GM21526 (cell line): Measurements from ENCODE around the gene RBMXL3.
"Not testable (repeated sequence)": the region's sequence is repeated elsewhere in the genome, so short reads cannot be mapped to it uniquely, and the experiment has no call there.

ENCODE experiments used
- ATAC-seq: cut with Tn5 transposase; IDR thresholded peaks from one replicate; pipeline ENCODE4 v1.9.1; 2021; ENCODE audit warnings: moderate library complexity; ENCODE audit not compliant: unreplicated experiment, low FRiP score

The RBMXL3 gene

GRCh38 chrX:115189110-115189509, at the start of gene RBMXL3:
Gene RBMXL3, plus strand, starts transcription at chrX:115189410. Its CDS starts 32 bp downstream, at chrX:115189442.
- no peak for ATAC-seq

GRCh38 chrX:115142057-115142456, 47.2 kb upstream of the RBMXL3 start:
- ATAC-seq = no peak

GRCh38 chrX:115147220-115147619, 42.0 kb upstream of the RBMXL3 start:
- no peak for ATAC-seq

DNA sequence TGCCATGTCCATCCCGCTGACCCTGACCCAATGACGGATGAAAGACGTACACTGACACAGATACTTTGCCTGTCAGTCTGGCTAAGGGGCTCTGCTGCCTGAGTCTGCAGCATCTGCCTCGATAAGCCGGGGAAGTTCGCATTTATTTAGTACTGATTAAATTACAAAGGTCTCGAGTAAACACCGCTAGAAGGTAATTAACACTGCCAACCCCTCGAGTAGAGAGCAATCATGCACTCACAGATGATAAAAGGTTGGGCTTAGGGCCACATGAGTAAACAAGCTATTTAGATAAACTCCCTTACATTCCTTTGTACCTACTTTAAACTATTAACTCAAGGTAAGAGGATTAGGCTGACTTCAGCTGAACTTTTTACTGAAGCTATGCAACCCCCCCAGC, 16.0 kb upstream of the RBMXL3 start:
- no peak for ATAC-seq

- no peak for ATAC-seq
Observed at GRCh38 chrX:115174548-115174947, 14.7 kb upstream of the RBMXL3 start.

DNA sequence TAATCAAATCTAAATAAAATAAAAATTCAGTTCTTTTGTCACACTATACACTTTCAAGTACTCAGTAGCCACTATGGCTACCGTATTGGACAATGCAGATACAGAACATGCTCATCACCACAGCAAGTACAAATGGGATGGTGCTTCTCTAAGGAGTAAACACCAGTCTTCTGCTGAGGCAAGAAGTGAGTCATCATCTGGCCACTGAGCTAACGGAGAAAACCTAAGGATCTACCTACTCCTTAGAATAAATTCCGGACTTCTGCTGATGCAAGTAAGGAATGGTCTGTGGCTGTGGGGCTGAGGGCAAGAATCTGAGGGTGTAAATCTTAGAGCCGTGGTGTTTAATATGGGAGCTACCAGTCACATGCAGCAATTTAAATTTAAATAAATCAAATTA, 11.3 kb upstream of the RBMXL3 start:
- no peak for ATAC-seq

DNA sequence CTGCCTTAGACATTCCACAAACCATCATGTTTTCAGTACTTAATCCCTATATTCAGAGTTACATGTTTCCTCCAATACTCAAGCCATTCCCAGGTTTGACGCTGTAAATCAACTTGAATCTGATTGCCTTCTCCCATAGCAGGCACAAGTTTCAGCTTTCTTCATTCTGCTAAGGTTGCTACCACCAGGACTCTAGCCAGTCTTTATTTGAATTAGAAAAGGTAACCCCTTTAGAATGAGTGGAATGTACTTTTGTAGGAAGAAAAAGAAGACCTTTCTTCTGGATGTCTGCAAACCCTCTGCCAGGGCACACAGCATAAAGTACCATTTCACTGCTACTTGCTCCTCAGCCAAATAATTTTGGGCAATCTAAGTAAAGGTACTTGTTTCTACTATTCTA, 10.7 kb upstream of the RBMXL3 start:
- no peak for ATAC-seq

GRCh38 chrX:115183980-115184379, 5.2 kb upstream of the RBMXL3 start:
- no peak for ATAC-seq

GRCh38 chrX:115189646-115190635, 731 bp downstream of the RBMXL3 start:
- no peak for ATAC-seq

DNA sequence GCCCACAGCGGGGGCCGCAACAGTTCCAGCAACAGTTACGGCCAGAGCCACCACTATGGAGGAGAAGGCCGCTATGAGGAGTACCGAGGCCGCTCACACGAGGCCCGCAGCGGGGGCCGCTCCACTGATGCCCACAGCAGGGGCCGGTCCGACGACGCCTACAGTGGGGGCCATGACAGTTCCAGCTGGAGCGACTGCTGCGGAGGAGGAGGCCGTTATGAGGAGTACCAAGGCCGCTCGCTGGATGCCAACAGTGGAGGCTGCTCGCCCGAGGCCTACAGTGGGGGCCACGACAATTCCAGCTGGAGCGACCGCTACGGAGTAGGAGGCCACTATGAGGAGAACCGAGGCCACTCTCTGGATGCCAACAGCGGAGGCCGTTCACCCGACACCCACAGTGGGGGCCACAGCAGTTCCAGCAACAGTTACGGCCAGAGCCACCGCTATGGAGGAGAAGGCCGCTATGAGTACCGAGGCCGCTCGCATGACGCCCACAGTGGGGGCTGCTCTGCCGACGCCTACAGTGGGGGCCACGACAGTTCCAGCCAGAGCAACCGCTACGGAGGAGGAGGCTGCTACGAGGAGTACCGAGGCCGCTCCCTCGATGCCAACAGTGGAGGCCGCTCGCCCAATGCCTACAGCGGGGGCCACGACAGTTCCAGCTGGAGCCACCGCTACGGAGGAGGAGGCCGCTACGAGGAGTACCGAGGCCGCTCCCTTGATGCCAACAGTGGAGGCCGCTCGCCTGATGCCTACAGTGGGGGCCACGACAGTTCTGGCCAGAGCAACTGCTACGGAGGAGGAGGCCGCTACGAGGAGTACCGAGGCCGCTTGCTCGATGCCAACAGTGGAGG, 1.7 kb downstream of the RBMXL3 start:
- no peak for ATAC-seq

- ATAC-seq = no peak
Observed at GRCh38 chrX:115191490-115192243, 2.5 kb downstream of the RBMXL3 start.

- no peak for ATAC-seq
Observed at GRCh38 chrX:115192244-115192700, 3.1 kb downstream of the RBMXL3 start.

- no peak for ATAC-seq
Observed at GRCh38 chrX:115204040-115204439, 14.8 kb downstream of the RBMXL3 start.

DNA sequence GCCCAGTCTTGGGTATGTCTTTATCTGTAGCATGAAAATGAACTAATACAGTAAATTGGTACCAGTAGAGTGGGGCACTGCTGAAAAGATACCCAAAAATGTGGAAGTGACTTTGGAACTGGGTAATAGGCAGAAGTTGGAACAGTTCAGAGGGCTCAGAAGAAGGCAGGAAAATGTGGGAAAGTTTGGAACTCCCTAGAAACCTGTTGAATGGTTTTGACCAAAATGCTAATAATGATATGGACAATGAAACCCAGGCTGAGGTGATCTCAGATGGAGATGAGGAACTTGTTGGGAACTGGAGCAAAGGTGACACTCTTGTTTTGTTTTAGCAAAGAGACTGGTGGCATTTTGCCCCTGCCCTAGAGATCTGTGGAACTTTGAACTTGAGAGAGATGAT, 20.3 kb downstream of the RBMXL3 start:
- ATAC-seq = not testable (repeated sequence)

- no peak for ATAC-seq
Observed at GRCh38 chrX:115214151-115214550, 24.9 kb downstream of the RBMXL3 start.

- ATAC-seq = no peak
Observed at GRCh38 chrX:115214605-115215004, 25.4 kb downstream of the RBMXL3 start.

DNA sequence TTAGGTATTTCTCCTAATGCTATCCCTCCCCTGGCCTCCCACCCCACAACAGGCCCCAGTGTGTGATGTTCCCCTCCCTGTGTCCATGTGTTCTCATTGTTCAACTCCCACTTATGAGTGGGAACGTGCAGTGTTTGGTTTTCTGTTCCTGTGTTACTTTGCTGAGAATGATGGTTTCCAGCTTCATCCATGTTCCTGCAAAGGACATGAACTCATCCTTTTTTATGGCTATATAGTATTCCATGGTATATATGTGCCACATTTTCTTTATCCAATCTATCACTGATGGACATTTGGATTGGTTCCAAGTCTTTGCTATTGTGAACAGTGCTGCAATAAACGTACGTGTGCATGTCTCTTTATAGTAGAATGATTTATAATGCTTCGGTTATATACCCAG, 28.1 kb downstream of the RBMXL3 start:
- ATAC-seq = not testable (repeated sequence)

DNA sequence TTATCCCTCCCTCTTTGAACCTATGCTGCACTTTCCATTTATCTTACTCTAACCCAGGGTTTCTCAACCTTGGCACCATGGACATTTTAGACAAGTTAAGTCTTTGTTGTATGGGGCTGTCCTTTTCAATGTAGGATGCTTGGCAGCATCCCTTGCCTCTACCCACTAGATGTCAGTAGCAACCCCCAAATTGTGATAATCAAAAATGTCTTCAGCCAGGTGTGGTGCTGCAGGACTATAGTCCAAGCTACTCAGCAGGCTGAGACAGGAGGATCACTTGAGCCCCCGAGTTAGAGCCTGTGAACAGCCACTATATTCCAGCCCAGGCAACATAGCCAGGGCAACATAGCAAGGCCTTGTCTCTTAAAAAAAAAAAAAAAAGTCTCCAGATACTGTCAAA, 37.7 kb downstream of the RBMXL3 start:
- no peak for ATAC-seq

GRCh38 chrX:115229337-115230003, 40.3 kb downstream of the RBMXL3 start:
- no peak for ATAC-seq

- ATAC-seq = no peak
Observed at GRCh38 chrX:115232933-115233496, 43.8 kb downstream of the RBMXL3 start.
